ENCODE measurements around the gene GPS1. TPM values are rescaled to one million over a fixed set of nuclear protein-coding genes. Genes with fewer than 3 reads are reported as not detected.

GPS1 gene
- total RNA-seq, 2 donors from 2014 or later = 79.5 to 90.8 TPM

GRCh38 chr17:82106688-82107305, 55.1 kb downstream of the GPS1 start:
- Histone ChIP-seq H3K27ac (peak overlapping the region; percentile 46 to 50), H3K4me1 (peaks cover 0 to 36% of the 10 kb centered on the region in 2 donors), H3K36me3 (no peaks in the 10 kb centered on the region), H3K9me3 (no peaks in the 10 kb centered on the region), H3K4me3 (peak overlapping the region in 1 of 2 donors; percentile 30), H3K27me3 (no peaks in the 10 kb centered on the region)
- DNase-seq (ENCODE audit: low spot score) = no peak
- no peak for TF ChIP-seq CTCF (IDR thresholded peaks at IDR 0.05)

Other genes starting within 250 kb of the GPS1 start
- not detected for gene GCGR, start 247.7 kb upstream of the GPS1 start, total RNA-seq
- 100 to 1,000 TPM in 1 of 2 donors, 10 to 100 TPM in 1; 91.3 to 108 TPM for gene MCRIP1, start 218.6 kb upstream of the GPS1 start, total RNA-seq
- gene PPP1R27, start 216.8 kb upstream of the GPS1 start, total RNA-seq = not detected
- gene P4HB, start 191.4 kb upstream of the GPS1 start, total RNA-seq = 100 to 1,000 TPM; 321 to 426 TPM
- gene ARHGDIA, start 180.6 kb upstream of the GPS1 start, total RNA-seq = 100 to 1,000 TPM in 1 of 2 donors, 10 to 100 TPM in 1; 59.4 to 145 TPM
- gene ALYREF, start 160.3 kb upstream of the GPS1 start, total RNA-seq = 10 to 100 TPM; 24.3 to 35.9 TPM
- 100 to 1,000 TPM; 126 to 229 TPM for gene ANAPC11, start 160.2 kb upstream of the GPS1 start, total RNA-seq
- gene NPB, start 149.7 kb upstream of the GPS1 start, total RNA-seq = 1 to 10 TPM in 1 of 2 donors, not detected in 1; 1.7 TPM
- gene PCYT2, start 140.5 kb upstream of the GPS1 start, total RNA-seq = 10 to 100 TPM; 23.3 to 26.1 TPM
- 1 to 10 TPM; 2.8 to 4.9 TPM for gene SIRT7, start 133.7 kb upstream of the GPS1 start, total RNA-seq
- gene MAFG, start 124.2 kb upstream of the GPS1 start, total RNA-seq = 10 to 100 TPM; 21.8 to 26.5 TPM
- gene PYCR1, start 114.6 kb upstream of the GPS1 start, total RNA-seq = 10 to 100 TPM in 1 of 2 donors, 1 to 10 TPM in 1; 8.3 to 10.2 TPM
- gene MYADML2, start 104.7 kb upstream of the GPS1 start, total RNA-seq = 1 to 10 TPM in 1 of 2 donors, under 1 TPM in 1; 0.55 to 1.4 TPM
- gene NOTUM, start 90.7 kb upstream of the GPS1 start, total RNA-seq = under 1 TPM in 1 of 2 donors, not detected in 1; 0.35 TPM
- gene ASPSCR1, start 74.3 kb upstream of the GPS1 start, total RNA-seq = 10 to 100 TPM; 14.1 to 18.8 TPM
- gene CENPX, start 29.0 kb upstream of the GPS1 start, total RNA-seq = 10 to 100 TPM; 36.5 to 47.6 TPM
- 1 to 10 TPM; 4.7 to 4.9 TPM for gene LRRC45, start 28.6 kb upstream of the GPS1 start, total RNA-seq
- 1 to 10 TPM in 1 of 2 donors, under 1 TPM in 1; 0.93 to 2.6 TPM for gene RAC3, start 20.2 kb upstream of the GPS1 start, total RNA-seq
- 100 to 1,000 TPM; 169 to 213 TPM for gene DCXR, start 14.2 kb upstream of the GPS1 start, total RNA-seq
- 10 to 100 TPM; 21.4 to 25.3 TPM for gene RFNG, start 87 bp upstream of the GPS1 start, total RNA-seq
- 10 to 100 TPM; 33.3 to 45.7 TPM for gene DUS1L, start 13.9 kb downstream of the GPS1 start, total RNA-seq
- 10 to 100 TPM; 13.8 to 46.4 TPM for gene FASN, start 46.3 kb downstream of the GPS1 start, total RNA-seq
- 1 to 10 TPM; 5.1 to 7.4 TPM for gene CCDC57, start 160.9 kb downstream of the GPS1 start, total RNA-seq
- 10 to 100 TPM in 1 of 2 donors, 1 to 10 TPM in 1; 5.0 to 19.5 TPM for gene SLC16A3, start 177.1 kb downstream of the GPS1 start, total RNA-seq
- gene CSNK1D, start 221.8 kb downstream of the GPS1 start, total RNA-seq = 10 to 100 TPM; 31.3 to 32.9 TPM